Measurements from ENCODE around the gene FHAD1. TPM values are rescaled to one million over a fixed set of nuclear protein-coding genes. Genes with fewer than 3 reads are reported as not detected.

Gene FHAD1
- total RNA-seq, 4 donors from 2014 or later: 0.96 TPM; not detected in 3

GRCh38 chr1:15441247-15441646, 194.2 kb downstream of the FHAD1 start:
- ATAC-seq (ENCODE audit: low FRiP score) (no peak), DNase-seq (ENCODE audit: low spot score) (no peak)
- no peak for TF ChIP-seq CTCF (IDR thresholded peaks at IDR 0.05)

GRCh38 chr1:15442119-15442518, 195.1 kb downstream of the FHAD1 start:
- ATAC-seq (ENCODE audit: low FRiP score) (no peak), DNase-seq (ENCODE audit: low spot score) (no peak)
- no peak for TF ChIP-seq CTCF (IDR thresholded peaks at IDR 0.05)

- DNase-seq (ENCODE audit: low spot score) (no peak), ATAC-seq (ENCODE audit: low FRiP score) (no peak)
- no peak for TF ChIP-seq CTCF (IDR thresholded peaks at IDR 0.05)
Measured at GRCh38 chr1:15442759-15443158, 195.7 kb downstream of the FHAD1 start.

- no peak for ATAC-seq (ENCODE audit: low FRiP score)
- no peak for DNase-seq (ENCODE audit: low spot score)
- TF ChIP-seq CTCF (IDR thresholded peaks at IDR 0.05): no peak
Measured at GRCh38 chr1:15443281-15443680, 196.3 kb downstream of the FHAD1 start.

GRCh38 chr1:15444468-15445389, 197.7 kb downstream of the FHAD1 start:
- TF ChIP-seq CTCF (IDR thresholded peaks at IDR 0.05): no peak
- DNase-seq (ENCODE audit: low spot score) (no peak), ATAC-seq (ENCODE audit: low FRiP score) (no peak)

- DNase-seq (ENCODE audit: low spot score): no peak
- no peak for ATAC-seq (ENCODE audit: low FRiP score)
- TF ChIP-seq CTCF (IDR thresholded peaks at IDR 0.05): no peak
Measured at GRCh38 chr1:15445390-15446122, 198.5 kb downstream of the FHAD1 start.
